Anterior cingulate cortex (tissue), 58 donors: Measurements from ENCODE around the gene ADCY2.
A peak's percentile ranks its signal among the peaks of the same experiment; 100 is the strongest.

Experiments
- DNase-seq, 58 donors: peaks; one replicate each; lab custom pipeline; 2025; lab: John Stamatoyannopoulos, UW

The ADCY2 gene

DNA sequence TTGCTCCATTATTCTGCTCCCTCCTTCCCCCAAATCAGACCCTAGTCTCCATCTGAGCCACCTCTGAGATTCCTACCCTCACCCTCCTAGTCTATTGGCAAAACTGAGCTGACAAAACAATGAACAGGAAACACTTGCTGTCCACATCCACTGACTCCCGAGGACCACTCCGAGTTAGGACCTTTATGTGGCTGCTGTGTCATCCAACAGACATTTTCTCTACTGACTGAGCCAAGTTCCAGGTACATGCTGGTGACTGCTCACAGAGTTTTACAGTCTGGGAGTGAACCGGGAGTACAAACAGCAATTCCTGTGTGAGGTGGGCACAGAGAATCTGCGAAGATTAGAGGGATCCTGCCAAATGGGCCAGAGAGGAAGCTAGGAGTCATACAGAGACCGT lies 415.8 kb downstream of the ADCY2 start:
- DNase-seq = no peak

DNA sequence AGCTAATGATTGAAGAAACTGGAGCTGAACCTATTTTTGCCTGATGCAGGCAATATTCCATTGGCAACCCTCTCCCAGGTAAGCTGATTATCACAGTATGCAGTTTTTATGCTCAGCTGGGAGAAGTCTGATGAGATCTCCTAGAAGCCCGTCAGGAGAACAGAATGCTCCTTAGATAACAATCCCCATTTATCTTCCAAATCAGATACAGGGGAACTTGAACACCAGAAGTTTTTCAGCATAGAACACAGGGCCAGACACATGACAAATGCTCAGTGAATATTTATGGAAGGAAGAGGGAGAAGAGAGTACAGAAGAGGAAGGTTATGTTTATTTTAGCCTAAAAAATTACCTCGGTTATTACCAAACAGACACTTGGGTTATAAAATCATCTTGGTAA lies 417.1 kb downstream of the ADCY2 start:
- DNase-seq = no peak

DNA sequence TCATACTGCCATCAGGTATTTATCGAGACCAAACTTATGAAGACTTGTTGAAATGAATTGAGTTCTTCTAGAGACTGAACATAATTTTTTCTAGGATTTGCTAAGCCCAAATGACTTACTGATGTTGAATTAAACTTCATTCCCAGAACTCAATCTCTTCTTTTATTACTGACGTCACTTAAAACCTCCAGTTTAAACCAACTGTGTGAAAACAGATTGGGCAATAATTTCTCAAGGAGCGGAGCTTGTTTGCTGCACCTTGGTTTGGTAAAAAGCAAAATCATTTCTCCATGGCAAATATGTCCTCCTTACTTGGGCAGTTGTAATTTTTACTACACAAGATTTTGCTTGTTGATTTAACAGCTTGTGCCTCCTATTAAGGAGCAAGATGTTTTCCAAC lies 417.6 kb downstream of the ADCY2 start:
- DNase-seq = no peak

DNA sequence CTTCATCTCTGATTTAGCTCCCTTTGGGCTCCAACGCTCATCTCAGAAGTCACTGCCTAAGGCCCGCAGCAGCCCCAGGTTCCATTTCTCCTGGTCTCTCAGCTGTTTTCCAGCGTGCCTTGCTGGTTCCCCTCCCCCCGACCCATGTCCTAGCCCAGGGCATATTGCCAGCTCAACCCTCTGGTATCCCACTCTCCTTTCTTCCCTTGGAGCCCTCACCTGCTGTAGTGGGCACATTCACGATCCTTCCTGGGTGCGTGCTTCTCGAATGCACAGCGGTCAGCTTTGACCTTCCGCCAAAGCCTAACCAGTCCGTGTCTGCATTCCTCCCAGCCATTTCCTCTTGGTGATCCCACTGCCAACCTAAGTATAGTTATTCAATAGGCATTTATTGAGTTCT lies 418.9 kb downstream of the ADCY2 start:
- no peak for DNase-seq

DNA sequence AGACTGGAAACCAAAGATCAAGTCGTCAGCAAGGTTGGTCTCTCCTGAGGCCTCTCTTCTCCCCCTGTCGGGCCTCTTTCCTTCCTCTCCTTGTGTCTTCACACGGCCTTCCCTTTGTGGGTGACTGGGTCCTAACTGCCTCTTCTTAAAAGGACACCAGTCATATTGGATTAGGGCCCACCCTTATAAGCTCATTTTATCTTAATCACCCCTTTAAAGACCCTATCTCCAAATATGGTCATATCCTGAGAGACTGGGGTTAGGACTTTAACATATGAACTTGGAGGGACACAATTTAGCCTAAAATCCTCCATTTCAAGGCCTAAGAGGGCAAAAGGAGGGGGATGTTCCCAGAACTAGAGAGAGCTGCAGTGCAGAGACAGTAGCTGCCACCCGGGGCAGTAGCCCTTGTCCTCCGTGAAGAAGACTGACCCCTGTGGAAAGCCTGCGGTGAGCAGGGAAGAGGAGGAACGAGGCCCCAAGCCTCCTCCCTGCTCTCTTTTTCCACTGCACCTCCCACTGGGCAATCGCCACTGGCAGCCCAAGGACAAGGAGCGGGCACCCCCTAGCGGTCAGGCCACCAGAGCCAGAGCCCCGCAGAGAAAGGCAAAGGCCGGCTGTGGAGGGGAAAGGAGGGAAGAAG lies 420.1 kb downstream of the ADCY2 start:
- DNase-seq = peak in 56 of 58 donors; percentile 10 to 85 (median 60)

DNA sequence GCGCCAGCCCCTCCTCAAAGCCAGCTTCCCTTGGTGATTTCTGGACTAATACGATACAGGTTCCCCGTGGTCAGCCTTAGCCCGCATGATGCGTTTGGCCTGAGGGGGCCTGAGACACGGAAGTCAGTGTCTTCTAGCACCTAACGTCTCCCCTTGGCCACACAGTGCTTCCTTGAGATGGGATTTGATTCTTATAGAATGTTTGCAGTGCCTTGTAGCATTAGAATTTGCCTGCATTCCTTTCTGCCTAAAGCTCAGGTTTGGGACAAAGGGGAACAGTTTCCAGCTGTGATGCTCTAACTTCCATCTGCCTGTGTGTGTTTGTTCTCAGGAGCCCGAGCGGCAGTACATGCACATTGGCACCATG lies 420.6 kb downstream of the ADCY2 start:
- DNase-seq = no peak

DNA sequence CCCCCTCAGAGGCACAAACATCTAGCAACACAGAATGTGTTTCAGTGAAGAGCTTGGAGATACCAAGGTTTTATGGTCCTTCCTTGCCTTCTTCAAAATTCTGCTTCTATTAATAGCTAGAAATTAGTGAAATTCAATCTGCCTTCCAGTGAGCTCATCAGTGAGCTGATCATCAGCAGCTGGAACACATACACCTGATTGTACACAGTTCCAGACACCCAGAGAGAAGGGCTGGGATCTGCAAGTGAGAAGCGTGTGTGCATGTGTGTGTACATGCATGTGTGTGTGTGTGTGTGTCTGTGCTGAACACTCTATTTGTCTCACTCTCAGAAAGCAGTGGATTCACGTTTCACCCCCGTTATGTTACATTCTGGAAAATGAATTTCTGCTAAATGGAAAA lies 426.5 kb downstream of the ADCY2 start:
- no peak for DNase-seq

DNA sequence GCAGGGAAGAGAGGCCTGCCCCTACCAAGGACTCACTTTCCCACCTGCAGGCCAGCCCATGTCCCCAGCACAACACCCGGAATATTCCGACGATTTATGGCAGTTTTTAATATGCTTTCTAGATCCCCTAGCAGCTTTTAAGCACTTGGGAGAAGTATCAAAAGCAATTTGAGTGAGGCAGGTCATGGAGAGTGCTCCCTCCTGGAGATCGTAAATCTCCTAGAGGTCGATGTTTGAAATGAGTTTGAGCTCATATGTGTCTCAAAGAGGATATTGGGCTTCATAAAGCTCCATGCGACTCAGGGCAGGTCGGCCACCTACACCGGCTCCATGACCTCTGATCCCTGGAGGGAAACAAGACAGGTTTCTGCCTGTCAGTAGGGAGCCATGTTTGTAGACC lies 427.7 kb downstream of the ADCY2 start:
- no peak for DNase-seq

DNA sequence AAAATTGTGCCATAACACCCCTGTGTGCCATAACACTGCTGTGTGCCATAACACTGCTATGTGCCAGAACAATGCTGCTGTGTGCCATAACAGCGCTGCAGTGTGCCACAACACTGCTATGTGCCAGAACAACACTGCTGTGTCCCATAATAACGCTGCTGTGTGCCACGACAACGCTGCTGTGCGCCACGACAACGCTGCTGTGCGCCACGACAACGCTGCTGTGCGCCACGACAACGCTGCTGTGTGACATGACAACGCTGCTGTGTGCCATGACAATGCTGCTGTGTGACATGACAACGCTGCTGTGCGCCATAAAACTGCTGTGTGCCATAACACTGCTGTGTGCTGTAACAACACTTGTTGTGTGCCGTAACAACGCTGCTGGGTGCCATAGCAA lies 429.1 kb downstream of the ADCY2 start:
- no peak for DNase-seq

DNA sequence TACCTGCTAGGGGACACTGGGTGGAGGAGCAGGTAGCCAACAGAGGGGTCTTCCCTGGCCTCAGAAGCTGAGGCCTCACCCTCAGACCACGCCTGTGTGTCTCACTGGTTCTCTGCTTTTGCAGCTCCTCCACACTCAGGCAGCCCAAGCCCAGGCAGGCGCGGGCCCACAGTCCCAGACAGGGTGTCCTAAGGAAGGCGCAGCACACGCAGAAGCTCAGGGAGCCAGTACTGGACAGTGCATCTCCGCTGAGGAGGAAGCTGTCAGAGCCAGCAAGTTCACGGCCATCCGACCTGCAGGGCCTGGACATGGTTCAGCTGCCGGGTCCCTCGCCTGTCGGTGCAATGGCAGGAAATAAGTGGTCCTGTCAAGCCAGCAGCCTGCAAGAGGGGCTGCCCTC lies 429.7 kb downstream of the ADCY2 start:
- no peak for DNase-seq

DNA sequence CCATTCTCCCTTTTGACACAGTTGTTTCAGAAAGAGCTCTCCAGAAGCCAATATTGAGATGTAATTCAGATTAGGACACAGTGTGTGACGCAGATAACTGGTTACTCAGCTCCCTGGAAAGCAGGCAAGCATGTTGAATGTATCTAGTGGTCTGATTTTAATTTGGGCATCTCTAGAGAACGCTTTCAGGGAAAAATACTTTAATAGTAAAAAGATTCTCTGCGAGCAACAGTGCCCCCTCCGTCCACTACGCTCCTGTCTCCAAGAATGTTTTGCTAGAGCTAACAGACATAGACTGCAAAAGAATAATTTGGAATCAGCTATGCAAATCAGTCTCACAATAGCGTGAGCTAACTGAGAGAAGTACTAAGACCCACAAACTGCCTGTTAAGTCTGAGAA lies 431.7 kb downstream of the ADCY2 start:
- DNase-seq = peak in 7 of 58 donors; percentile 15 to 62 (median 35)

DNA sequence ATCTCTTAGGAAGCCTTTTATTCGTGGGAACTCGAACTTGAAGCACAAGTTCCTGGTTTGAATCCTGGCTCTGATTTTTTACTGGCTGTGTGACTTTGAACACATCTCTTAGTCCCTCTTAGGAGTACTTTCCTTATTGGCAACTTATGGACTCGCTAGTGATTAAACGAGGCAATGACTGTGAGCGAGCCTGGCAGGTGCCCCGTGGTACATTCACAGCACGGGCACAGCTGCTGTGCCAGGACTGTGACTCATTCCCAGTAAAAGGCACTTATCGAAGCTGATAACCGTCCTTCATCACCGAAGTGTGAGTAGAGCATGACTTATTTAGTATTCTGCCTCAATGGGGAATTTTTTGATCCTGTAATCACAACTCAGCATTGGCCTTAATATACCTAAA lies 432.3 kb downstream of the ADCY2 start:
- no peak for DNase-seq

DNA sequence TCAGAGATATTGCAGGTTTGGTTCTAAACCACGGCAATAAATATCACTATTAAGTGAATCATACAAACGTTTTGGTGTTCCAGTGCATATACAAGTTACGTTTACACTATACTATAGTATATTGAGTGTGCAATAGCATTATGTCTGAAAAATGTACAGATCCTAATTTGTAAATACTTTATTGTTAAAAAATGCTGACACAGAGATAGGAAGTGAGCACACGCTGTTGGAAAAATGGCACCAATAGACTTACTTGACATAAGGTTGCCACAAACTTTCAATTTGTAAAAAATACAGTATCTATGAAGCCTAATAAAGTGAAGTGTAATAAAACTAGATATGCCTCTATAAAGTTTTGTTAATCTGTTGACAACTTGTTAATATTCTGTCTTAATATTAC lies 439.0 kb downstream of the ADCY2 start:
- no peak for DNase-seq

DNA sequence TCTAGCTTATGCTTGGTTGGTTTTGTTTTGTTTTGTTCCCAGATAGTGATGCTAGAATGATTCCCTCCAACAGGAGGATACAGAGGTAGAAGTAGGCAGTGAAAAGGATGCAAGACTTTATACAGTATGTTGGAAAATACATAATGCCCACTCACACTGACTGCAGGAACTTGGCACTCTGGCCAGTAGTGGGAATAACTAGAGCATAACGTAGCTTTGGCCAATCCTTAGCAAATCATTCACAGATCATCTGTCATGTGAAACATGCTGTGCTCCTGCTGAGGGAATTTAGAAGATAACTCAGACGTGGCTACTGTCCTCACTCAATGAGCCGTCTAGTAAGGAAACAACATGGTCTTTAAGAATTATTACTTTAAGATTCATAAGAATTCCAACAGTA lies 441.5 kb downstream of the ADCY2 start:
- DNase-seq = no peak

DNA sequence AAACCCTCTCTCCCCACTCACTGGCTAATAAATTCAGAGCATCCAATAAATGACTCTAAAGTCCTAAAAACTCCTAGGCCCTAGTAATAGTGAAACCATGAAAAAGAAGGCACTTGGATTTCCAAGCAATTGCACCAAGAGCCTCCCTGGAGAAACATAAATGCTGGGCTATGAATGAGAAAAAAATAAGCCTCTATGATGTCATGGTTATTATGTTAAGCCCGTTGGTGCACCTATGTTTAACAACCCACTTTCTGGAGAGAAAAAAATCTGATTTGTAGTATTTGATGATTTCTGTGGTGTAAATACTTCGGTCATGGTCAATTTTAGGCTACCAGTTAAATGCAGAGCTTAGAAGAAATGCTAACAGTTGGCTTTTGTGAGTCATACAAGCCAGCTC lies 446.6 kb downstream of the ADCY2 start:
- DNase-seq = no peak

DNA sequence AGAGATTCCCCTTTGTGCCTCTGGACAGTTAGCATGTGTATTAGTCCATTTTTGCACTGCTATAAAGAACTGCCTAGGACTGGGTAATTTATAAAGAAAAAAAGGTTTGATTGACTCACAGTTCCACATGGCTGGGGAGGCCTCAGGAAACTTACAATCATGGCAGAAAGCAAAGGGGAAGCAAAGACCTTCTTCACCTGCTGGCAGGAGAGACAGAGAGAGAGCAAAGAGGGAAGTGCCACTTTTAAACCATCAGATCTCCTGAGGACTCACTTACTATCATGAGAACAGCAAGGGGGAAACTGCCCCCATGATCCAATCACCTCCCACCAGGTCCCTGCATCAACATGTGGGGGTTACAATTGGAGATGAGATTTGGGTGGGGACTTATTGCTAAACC lies 449.0 kb downstream of the ADCY2 start:
- DNase-seq = no peak

DNA sequence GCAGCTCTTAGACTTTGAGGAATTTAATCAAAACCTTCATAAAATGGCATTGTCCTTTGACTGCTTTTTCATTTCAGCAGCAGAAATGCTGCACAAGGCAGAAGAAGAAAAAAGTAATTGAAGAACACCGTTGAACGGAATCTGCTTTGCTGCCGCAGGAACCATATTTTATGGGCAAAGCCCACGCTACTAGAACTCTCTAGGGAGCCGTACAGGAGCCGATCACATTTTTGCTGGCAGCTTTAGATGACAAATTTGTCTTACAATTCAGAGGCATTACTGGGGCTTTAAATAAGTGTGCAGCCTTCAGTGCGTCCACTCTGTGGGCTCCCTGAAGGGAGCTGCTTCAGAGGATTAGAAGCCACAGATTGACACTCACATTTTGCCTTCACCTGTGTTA lies 449.6 kb downstream of the ADCY2 start:
- DNase-seq = no peak

DNA sequence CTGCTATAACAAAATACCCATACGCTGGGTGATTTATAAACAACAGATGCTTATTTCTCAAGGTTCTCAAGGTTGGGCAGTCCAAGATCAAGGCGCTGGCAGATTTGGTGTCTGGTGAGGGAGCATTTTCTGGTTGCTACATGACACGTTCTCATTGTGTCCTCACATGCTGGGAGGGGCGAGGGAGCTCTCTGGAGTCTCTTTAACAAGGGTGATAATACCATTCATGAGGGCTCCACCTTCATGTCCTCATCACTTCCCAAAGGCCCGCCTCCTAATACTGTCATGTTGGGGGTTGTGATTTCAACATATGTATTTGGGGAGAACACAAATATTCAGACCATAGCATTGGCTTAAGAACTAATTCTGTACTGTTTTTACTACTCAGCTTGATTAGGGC lies 450.4 kb downstream of the ADCY2 start:
- no peak for DNase-seq

DNA sequence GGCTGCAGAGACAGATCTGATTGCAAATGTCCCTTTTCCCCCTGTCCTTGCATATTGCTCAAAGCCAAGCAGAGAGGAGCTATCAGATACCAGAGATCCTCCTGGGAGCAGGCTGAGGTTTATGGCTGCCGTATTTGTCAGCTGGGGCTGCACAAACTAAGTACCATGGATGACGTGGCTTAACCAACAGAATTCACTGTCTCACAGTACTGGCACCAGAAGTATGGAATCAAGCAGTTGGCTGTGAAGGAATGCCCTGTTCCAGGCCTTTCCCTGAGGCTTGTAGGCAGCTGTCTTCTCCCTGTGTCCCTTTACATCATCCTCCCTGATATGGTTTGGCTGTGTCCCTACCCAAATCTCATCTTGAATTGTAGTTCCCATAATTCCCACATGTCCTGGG lies 452.4 kb downstream of the ADCY2 start:
- no peak for DNase-seq

DNA sequence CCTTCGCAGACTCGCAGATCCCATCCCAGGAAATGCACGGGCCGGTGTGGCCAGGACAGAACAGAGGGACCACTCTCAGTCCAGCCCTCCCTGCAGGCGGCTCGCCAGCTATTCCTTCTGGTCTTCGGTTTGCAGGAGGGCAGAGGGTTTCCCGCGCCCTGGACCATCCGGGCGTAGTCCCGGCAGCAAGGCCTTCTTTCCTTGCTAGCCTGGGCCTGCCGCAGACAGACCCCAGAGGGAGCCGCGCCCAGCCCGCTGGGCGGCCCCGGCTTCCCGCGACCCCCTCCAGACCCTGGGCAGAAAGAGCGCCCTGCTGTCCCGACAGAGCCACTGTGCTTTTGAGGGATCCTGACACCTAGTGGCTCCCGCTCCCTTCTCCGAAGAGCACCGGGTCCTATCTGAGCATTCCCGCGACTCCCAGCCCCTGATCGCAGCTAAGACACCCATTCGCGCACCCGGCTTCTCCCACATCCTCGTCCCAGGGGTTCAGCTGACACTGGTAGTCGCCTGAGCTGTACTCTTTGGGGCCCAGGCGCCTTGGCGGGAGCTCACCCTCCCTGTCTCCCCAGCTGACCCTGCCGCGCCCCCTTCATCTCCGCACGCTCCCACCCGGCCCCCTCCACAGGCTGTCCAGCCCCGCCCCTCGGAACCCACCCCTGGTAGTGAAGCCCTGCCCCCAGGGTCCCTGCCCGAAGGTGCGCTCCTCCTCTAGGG lies 453.9 kb downstream of the ADCY2 start:
- DNase-seq = peak in 17 of 58 donors; percentile 3 to 83 (median 30)

DNA sequence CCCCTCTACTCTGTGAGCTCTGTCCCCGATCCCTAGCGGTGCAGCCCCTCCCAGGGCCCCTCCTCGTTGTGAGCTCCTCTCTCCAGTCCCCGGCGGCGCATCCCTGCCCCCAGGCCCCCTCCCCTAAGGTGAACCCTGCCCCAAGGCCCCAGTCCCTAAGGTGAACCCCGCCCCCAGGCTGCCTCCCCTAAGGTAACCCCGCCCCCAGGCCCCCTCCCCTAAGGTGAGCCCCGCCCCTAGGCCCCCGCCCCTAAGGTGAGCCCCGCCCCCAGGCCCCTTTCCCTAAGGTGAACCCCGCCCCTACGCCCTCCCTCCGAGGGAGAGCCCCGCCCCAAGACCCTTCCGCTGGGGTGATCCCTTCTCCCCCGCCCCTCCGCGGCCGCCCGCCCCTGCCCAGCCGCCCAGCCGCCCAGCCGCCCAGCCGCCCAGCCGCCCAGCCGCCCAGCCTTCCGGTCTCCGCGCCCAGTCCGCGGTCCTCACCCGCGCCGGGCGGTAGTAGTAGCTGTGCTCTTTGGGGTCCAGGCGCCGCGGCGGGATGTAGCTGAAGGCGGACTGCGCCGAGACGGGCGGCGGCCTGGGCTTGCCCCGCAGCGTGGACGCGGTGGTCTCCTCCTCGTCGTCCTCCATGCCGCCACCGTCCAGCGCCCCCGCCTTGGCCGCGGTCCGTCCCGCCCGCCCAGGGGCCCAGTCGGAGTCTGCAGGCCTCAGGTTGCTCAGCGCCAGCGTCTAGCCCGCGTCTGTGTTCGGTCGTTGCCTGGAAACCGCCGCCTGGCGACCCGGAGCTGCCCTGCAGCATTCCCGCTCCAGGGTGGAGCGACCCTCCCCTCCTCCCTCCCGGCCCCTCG lies 454.7 kb downstream of the ADCY2 start, which contains the start of gene CFAP90:
Gene CFAP90 (minus strand): TSS at position 739 of the 845 bp plus-strand sequence. CDS start 112 bp downstream, at position 627.
- DNase-seq = peak in 28 of 58 donors; percentile 5 to 83 (median 26)

DNA sequence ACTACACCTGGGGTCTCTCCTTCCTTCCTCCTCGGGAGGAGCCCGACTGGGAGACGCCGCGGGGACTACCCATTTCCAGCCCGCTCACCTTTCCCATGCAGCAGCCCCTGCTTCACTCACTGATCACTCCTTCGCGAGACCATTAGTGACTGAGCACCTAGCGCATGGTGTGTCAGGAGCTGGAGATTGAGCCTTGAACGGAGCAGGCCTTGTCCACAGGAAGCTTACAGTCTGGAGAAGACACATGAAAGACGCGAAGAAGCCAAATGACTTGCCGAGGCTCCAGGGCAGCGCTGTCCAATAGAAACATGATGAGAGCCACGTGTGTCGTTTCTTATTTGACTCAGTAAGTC lies 455.3 kb downstream of the ADCY2 start:
- DNase-seq = no peak
